HG03442 (cell line): ENCODE data around the gene CCDC102B.
"Not testable (repeated sequence)": the region's sequence is repeated elsewhere in the genome, so short reads cannot be mapped to it uniquely, and the experiment has no call there.

ENCODE experiments used
- ATAC-seq: cut with Tn5 transposase; IDR thresholded peaks from one replicate; pipeline ENCODE4 v1.9.1; 2021; ENCODE audit warnings: mild to moderate bottlenecking, moderate library complexity; ENCODE audit not compliant: unreplicated experiment

The CCDC102B gene

GRCh38 chr18:68797871-68798270 is at the start of gene CCDC102B:
Gene CCDC102B (plus strand): TSS chr18:68798080. CDS start chr18:68836764, 38,684 bp downstream.
- ATAC-seq: no peak

- ATAC-seq: no peak
Measured at GRCh38 chr18:68757126-68757525, 40.8 kb upstream of the CCDC102B start.

- ATAC-seq: no peak
Measured at GRCh38 chr18:68759308-68759707, 38.6 kb upstream of the CCDC102B start.

GRCh38 chr18:68763083-68763482 is 34.8 kb upstream of the CCDC102B start:
- ATAC-seq: no peak

DNA sequence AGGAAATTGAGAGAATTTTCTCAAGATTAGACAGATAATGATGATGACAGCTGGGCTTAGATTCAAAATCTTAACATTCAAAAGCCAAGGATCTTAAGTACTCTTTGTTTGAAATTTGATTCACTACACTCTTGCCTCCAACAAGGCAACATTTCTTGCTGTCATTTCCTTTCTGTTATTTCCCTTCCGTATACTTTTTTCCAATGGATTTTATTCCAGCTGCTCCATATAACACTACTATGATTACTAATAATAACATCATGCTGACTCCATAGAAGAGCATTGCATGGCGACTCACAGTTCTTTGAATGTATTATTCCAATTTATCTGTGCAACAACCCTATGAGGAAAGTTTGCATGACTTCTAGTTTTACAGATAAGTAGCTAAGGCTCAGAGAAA is 33.9 kb upstream of the CCDC102B start:
- ATAC-seq: no peak

GRCh38 chr18:68766433-68766832 is 31.4 kb upstream of the CCDC102B start:
- no peak for ATAC-seq

GRCh38 chr18:68769461-68769860 is 28.4 kb upstream of the CCDC102B start:
- no peak for ATAC-seq

DNA sequence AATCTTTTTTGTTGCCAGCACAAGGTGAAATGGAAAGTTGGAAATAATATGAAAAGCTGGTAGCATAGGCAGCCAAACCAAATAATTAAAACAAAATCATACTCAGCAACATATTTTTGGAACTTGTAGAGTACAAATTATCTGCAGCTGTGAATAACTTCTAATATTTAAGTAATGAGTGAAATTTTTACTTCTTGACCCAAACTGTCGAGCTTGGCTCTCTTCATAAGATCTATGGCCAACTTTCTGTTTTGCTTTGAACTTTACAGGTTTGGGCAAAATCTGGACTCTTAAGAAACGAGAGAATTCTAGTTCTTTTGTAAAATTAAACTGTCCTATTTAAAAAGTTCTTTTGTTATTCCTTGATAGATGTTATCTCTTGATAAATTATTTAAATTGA is 25.6 kb upstream of the CCDC102B start:
- ATAC-seq: no peak

DNA sequence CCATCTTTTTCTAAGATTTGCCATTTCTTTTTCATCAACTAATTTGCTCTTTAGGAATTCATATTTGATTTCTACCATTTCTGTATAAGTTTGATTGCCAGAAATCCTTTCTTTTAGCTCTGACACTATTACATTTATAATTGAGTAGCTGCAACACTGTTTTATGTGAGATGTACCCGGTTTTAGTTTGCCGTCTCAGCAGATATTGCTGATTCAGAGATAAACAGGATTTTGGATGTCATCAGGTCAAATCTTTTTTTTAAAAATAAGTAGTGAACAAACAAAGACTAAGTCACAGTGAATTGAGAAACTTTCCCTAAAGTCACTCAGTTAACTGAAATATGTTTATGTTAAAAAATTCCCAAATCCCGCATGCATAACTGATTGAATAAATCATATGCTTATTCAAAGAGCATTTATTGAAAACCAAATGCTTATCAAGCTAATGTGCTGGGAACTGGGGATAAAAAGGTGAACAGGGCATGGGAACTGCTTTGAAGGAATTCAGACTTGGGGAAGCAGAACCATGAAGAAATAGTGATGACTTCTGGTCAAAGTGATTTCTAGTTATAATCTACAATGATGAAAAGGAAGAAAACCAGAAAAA is 19.5 kb upstream of the CCDC102B start:
- no peak for ATAC-seq

- no peak for ATAC-seq
Measured at GRCh38 chr18:68779169-68779568, 18.7 kb upstream of the CCDC102B start.

- no peak for ATAC-seq
Measured at GRCh38 chr18:68780802-68781635, 16.9 kb upstream of the CCDC102B start.

GRCh38 chr18:68783506-68783905 is 14.4 kb upstream of the CCDC102B start:
- ATAC-seq: no peak

- ATAC-seq: no peak
Measured at GRCh38 chr18:68784071-68784470, 13.8 kb upstream of the CCDC102B start.

GRCh38 chr18:68790290-68790689 is 7.6 kb upstream of the CCDC102B start:
- ATAC-seq: not testable (repeated sequence)

GRCh38 chr18:68791801-68792200 is 6.1 kb upstream of the CCDC102B start:
- ATAC-seq: no peak

- ATAC-seq: no peak
Measured at GRCh38 chr18:68793951-68794350, 3.9 kb upstream of the CCDC102B start.

DNA sequence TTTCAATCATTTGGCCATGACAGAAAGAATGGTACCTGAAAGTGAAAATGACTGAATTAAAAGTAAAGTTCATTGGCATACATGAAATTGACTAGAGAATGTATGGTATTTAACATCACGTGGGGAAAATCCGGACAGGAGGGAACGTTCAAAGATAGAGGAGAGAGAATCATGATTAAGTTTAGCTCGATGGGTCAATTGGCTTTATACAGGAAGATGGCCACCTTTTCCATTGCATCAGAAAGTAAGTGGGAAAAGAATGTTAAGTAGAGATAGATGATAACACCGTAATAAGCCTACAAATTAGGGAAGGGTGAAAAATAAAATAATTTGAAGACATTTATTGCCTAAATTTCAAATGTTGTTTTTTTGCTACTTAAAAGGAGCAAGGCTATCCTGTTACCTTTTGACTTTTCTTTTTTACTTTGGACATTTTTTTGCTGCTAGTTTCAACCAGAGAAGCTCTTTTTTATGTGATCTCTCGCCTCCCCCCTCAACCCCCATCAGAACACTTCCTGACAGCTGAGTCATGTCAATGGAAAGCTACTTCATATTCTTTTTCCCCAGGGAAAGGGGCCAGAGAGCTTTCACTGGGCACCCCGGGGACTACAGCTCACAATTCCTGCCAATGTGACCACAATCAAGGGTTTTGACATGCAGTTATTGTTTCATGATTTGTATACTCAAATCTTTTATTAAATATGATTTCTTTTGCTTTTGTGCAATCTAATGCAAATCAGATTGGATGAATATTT is 767 bp upstream of the CCDC102B start:
- no peak for ATAC-seq

- ATAC-seq: no peak
Measured at GRCh38 chr18:68800075-68800474, 2.2 kb downstream of the CCDC102B start.

DNA sequence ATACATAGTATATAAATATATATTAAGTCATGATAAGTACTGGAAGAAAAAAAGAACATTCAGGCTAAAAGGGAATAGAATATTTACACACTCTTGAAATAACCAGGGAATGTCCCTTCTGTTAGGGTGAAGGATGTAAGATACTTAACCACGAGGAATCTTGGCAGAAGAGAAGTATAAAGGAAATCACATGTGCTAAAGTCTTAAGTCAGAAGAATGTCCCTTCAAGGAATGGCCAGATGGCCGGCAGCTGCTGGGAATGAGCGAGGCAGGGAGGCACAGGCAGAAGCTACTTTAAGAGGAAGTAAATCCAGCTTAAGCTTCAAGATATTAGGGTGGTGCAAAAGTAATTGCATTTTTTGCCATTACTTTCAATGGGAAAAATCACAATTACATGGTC is 5.5 kb downstream of the CCDC102B start:
- no peak for ATAC-seq

- ATAC-seq: no peak
Measured at GRCh38 chr18:68817584-68817983, 19.7 kb downstream of the CCDC102B start.

DNA sequence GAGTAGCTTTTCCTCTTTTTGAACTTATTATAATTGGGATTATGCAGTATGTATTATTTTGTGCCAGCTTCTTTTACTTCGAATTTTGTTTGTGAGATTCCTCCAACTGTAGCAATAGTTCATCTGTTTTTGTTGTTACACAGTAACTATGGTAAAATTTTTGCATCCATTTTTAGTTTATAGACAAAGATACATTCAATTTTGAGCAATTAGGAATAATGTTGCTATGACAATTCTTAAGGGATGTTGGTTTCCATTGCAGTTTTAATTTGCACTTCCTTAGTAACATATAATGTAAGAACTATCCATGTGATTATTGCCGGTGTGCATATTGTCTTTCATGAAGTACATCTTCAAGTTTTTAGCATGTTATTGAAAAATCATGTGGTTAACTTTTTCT is 20.7 kb downstream of the CCDC102B start:
- no peak for ATAC-seq

- ATAC-seq: no peak
Measured at GRCh38 chr18:68822926-68823325, 25.0 kb downstream of the CCDC102B start.
